Adrenal gland (tissue), 19 donors: ENCODE results near the gene SYT5. TPM values are rescaled to one million over a fixed set of nuclear protein-coding genes. Genes with fewer than 3 reads are reported as not detected.

Source experiments
- DNase-seq, 7 donors: peaks; one replicate each; pipeline ENCODE4 v3.0.0-alpha.2; 2019 to 2020
- H3K27ac ChIP-seq, 5 donors: fragments of 200-600 bp; sonication (generic) in 4 of 5; 1 replicate in 3 of 5; 2 replicates in 2 of 5; pipeline versions ENCODE4 v1.5.1 to v1.8.0; 2016 to 2020; ENCODE audit warnings: mild to moderate bottlenecking in 1 of 5
- H3K27me3 ChIP-seq: fragments of 200-600 bp; 2 replicates; pipeline ENCODE4 v1.8.0; 2021
- H3K36me3 ChIP-seq, 2 donors: fragments of 200-600 bp; replicated peaks in 1 of 2; 1 replicate in 1 of 2; 2 replicates in 1 of 2; pipeline versions ENCODE4 v1.5.1 to v1.8.0; 2018 to 2022
- H3K4me1 ChIP-seq, 2 donors: fragments of 200-600 bp; replicated peaks in 1 of 2; 1 replicate in 1 of 2; 2 replicates in 1 of 2; pipeline versions ENCODE4 v1.5.1 to v1.8.0; 2018 to 2021
- H3K4me3 ChIP-seq, 4 donors: fragments of 200-600 bp; sonication (generic) in 3 of 4; one replicate each; pipeline ENCODE4 v1.5.1; 2016 to 2018
- H3K9me3 ChIP-seq, 3 donors: fragments of 200-600 bp; sonication (generic) in 1 of 3; replicated peaks in 1 of 3; 1 replicate in 2 of 3; 2 replicates in 1 of 3; pipeline versions ENCODE4 v1.5.1 to v1.8.0; 2016 to 2021
- POLR2A ChIP-seq, 2 donors: fragments of 450-650 bp; IDR thresholded peaks; one replicate each; pipeline ENCODE4 v1.6.1; 2017; ENCODE audit warnings: antibody characterized with exemption in 2 of 2, mild to moderate bottlenecking in 2 of 2, moderate library complexity in 1 of 2
- WGBS, 4 donors: extraction: QIAGEN DNeasy Blood & Tissue Kit in 2 of 4; methylation state at CpG; one replicate each; pipeline versions ENCODE4 v1.1.5 to v1.1.7; 2013 to 2017; 5-methylcytosine and 5-hydroxymethylcytosine counted together
- intact Hi-C, 2 donors: fragments of 100-400 bp; cut with DNase I; formaldehyde crosslinking; loops; one replicate each; pipeline versions ENCODE4 v1.14.1 to v1.15.0; 2022 to 2023
- long read RNA-seq, 10 donors: library from polyadenylated mRNA in 3 of 10; unstranded in 2 of 10; stranded (forward) in 1 of 10; transcript quantifications; one replicate each; pipeline ENCODE4 v2.0.0 and lab custom pipeline, GENCODE V29; 2021 to 2026
- polyA plus RNA-seq, 3 donors: library from polyadenylated mRNA; stranded (reverse); fragments of 200-250 nt in 2 of 3; fragments of 350-450 nt in 1 of 3; fragmentation: Illumina TruSeq in 1 of 3; extraction: RNeasy Lipid Tissue Mini Kit (QIAGEN cat#74804) in 1 of 3; gene quantifications; one replicate each; pipeline ENCODE4 v1.2.3, GENCODE V29; 2013 to 2014
- total RNA-seq, 9 donors: library from RNA; depleted of rRNA in 4 of 9; stranded (reverse); fragments of >200 nt in 4 of 9; fragments of 120-200 nt in 1 of 9; fragmentation: NEBNext Ultra II Directional in 1 of 9; extraction: Animal tissue kit (Norgen Biotek cat#: 25700) in 1 of 9; gene quantifications; one replicate each; pipeline versions ENCODE4 v1.1.0 to v1.2.4, GENCODE V29; 2013 to 2023
- TF ChIP-seq, protein P1 (sequence below), 6 experiments: fragments of 450-650 bp in 4 of 6; fragments of 200-600 bp in 2 of 6; sonication (generic) in 1 of 6; IDR thresholded peaks; 1 replicate in 5 of 6; 2 replicates in 1 of 6; pipeline versions ENCODE4 v1.5.1 to v1.8.0; 2016 to 2021; ENCODE audit warnings: antibody characterized with exemption in 6 of 6, mild to moderate bottlenecking in 2 of 6, moderate library complexity in 1 of 6
- donor health status: healthy with polysubstance abuse.
- donor health status: Bipolar disorder and iron deficiency.
- donor health status: DM: yes; HTN: yes; CAD: no.
- donor health status: DM: no; HTN: no; CAD: no.
- donor health status: DM: no; HTN: no; CAD: no.
- donor health status: DM: yes; HTN: yes; CAD: no.

Gene SYT5
- 10 to 100 TPM in 2 of 9 donors, 1 to 10 TPM in 2, under 1 TPM in 2, not detected in 3; 0.07 to 12.1 (median 3.5) TPM for total RNA-seq
- polyA plus RNA-seq: 10 to 100 TPM; 19.5 to 52.0 (median 22.1) TPM
- long read RNA-seq, donor 1: 0 reads
- long read RNA-seq, donor 2: 0 reads
- long read RNA-seq, donor 3, partial matches to known transcripts: 0 of 1 reads
- long read RNA-seq, donor 3, other reads (novel, unspliced or antisense): 0 of 1 reads
- long read RNA-seq, donor 4: 0 reads
- long read RNA-seq, donor 5, partial matches to known transcripts: 0 of 2 reads
- long read RNA-seq, donor 5, other reads (novel, unspliced or antisense): 0 of 2 reads
- long read RNA-seq, donor 6, partial matches to known transcripts: 0 of 4 reads
- long read RNA-seq, donor 6, other reads (novel, unspliced or antisense): 3 of 4 reads
- long read RNA-seq, donor 7: 0 reads
- long read RNA-seq, donor 8: 0 reads
- long read RNA-seq, donor 9: 0 reads
- long read RNA-seq, donor 10, partial matches to known transcripts: 0 of 1 reads
- long read RNA-seq, donor 10, other reads (novel, unspliced or antisense): 0 of 1 reads

DNA sequence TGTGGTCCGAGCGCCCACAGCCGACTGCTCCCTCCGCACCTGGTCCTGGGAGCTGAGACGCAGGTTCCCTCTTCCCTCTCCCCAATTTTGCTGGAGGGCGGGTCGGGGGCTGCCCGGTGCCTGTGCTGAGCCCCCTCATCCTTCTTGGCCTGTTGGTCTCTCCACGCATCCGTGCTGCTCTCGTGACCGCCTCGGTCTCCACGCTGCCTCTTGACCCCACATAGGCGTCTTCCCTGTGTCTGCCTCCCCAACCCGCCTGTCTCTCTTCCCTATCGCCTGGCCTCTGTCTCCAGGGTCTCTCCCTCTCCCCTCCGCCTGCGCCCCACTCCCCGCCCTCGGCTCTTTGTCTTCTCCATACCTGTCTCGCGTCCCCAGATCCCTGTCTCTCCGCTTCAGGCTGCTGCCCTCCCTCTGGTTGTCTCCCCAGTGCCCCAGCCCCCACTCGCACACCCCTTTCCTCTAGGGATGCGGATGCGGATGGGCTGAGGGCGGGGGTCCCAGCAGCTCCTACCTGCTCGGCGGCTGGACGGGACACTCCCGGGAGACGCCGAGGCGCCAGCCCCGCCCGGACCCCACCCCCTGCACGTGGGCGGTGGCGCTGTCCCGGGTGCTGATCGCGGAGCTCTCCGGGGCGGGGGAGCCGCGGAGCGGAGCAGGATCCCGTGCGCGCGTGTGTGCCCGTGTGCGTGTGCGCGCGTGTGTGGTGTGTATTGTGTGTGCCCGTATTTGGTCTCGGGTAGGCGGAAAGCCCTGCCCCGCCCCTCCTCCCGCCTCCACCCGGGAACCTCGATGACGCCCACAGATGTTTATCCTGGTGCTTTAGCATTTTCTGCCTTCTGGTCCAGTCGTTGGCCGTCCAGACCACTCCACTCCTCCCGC is at the start of gene SYT5:
Gene SYT5, minus strand, starts transcription at position 684 of the 879 bp plus-strand sequence. CDS start 1,248 bp downstream, outside the sequence.
- Histone ChIP-seq H3K9me3 (no peaks in the 10 kb centered on the region), H3K36me3 (no peaks in the 10 kb centered on the region), H3K4me1 (peaks cover 5 to 15% of the 10 kb centered on the region in 2 donors), H3K27me3 (peaks cover 36% of the 10 kb centered on the region), H3K27ac (peak within 1 kb of the TSS in 1 of 5 donors; percentile 56), H3K4me3 (peak within 1 kb of the TSS in 1 of 4 donors; percentile 40)
- intact Hi-C loops: no loop called here
- WGBS, 4 donors: 1 to 4% (median 2%) methylated on average over 25 to 68 of the region's 68 CpGs
- no peak for TF ChIP-seq POLR2A (IDR thresholded peaks at IDR 0.05)
- TF ChIP-seq, protein P1, sequence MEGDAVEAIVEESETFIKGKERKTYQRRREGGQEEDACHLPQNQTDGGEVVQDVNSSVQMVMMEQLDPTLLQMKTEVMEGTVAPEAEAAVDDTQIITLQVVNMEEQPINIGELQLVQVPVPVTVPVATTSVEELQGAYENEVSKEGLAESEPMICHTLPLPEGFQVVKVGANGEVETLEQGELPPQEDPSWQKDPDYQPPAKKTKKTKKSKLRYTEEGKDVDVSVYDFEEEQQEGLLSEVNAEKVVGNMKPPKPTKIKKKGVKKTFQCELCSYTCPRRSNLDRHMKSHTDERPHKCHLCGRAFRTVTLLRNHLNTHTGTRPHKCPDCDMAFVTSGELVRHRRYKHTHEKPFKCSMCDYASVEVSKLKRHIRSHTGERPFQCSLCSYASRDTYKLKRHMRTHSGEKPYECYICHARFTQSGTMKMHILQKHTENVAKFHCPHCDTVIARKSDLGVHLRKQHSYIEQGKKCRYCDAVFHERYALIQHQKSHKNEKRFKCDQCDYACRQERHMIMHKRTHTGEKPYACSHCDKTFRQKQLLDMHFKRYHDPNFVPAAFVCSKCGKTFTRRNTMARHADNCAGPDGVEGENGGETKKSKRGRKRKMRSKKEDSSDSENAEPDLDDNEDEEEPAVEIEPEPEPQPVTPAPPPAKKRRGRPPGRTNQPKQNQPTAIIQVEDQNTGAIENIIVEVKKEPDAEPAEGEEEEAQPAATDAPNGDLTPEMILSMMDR (IDR thresholded peaks at IDR 0.05): no peak
- DNase-seq: peak; percentile 35 to 89 (median 56)

GRCh38 chr19:55229789-55230182 is 49.7 kb upstream of the SYT5 start:
- DNase-seq: peak in 4 of 7 donors; percentile 55 to 78 (median 60)
- Histone ChIP-seq H3K36me3 (peaks cover 0 to 77% of the 10 kb centered on the region in 2 donors), H3K27ac (peak overlapping the region in 1 of 5 donors; percentile 32), H3K27me3 (no peaks in the 10 kb centered on the region), H3K9me3 (no peaks in the 10 kb centered on the region), H3K4me3 (no peak overlapping the region), H3K4me1 (peaks cover 8 to 11% of the 10 kb centered on the region in 2 donors)
- intact Hi-C loops: no loop called here
- no peak for TF ChIP-seq POLR2A (IDR thresholded peaks at IDR 0.05)
- TF ChIP-seq, protein P1 (IDR thresholded peaks at IDR 0.05): no peak
- 30 to 56% (median 53%) methylated on average over 12 to 17 of the region's 17 CpGs for WGBS, 4 donors

- Histone ChIP-seq H3K27me3 (no peaks in the 10 kb centered on the region), H3K36me3 (peaks cover 0 to 72% of the 10 kb centered on the region in 2 donors)
- 72 to 86% (median 82%) methylated on average over 12 to 18 of the region's 18 CpGs for WGBS, 4 donors
These were observed 49.2 kb upstream of the SYT5 start for GRCh38 chr19:55229145-55229788.

More at GRCh38 chr19:55229145-55229788, 49.2 kb upstream of the SYT5 start:
- Histone ChIP-seq H3K27ac (peak overlapping the region in 2 of 5 donors; percentile 21 to 49), H3K4me3 (no peak overlapping the region), H3K9me3 (no peaks in the 10 kb centered on the region), H3K4me1 (peaks cover 8 to 11% of the 10 kb centered on the region in 2 donors)
- intact Hi-C loops: no loop called here
- TF ChIP-seq, protein P1 (IDR thresholded peaks at IDR 0.05): no peak
- no peak for TF ChIP-seq POLR2A (IDR thresholded peaks at IDR 0.05)
- DNase-seq: no peak
